Measurements from ENCODE around the gene ELMO3.

Gene ELMO3

GRCh38 chr16:67199808-67200198 lies 872 bp downstream of the ELMO3 start:
- DNase-seq: no peak

GRCh38 chr16:67200491-67200890 lies 1.6 kb downstream of the ELMO3 start:
- DNase-seq: no peak

DNA sequence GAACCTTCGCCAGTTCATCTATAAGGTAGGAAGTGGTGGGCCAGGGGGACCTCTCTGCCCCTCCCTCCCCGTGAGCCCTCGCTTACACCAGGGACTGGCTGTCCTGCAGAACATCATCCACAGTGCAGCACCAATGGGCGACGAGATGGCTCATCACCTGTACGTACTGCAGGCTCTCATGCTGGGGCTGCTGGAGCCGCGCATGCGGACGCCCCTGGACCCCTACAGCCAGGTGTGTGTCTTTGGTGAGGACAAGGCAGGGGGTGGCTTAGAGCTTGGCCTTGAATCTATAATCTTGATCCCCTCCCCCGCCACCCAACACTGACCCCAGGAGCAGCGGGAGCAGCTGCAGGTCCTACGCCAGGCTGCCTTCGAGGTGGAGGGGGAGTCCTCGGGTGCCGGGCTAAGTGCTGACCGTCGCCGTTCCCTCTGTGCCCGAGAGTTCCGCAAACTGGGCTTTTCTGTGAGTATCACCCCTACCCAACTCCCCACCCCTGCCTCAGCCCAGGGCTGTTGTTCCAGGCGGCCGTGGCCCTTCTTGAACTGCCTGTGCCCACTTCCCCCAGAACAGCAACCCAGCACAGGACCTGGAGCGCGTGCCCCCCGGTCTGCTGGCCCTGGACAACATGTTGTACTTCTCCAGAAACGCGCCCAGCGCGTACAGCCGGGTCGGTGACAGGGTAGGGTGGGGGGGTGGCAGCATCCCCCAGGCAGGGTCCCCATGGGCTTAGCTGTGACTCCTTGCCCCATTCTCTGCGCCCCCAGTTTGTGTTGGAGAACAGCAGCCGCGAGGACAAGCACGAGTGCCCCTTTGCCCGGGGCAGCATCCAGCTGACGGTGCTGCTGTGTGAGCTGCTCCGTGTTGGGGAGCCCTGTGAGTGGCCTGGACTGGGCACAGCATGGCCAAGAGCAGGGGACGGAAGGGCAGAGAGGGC lies 2.7 kb downstream of the ELMO3 start:
- DNase-seq: no peak

- DNase-seq: no peak
These were observed 3.5 kb downstream of the ELMO3 start for GRCh38 chr16:67202426-67202825.

GRCh38 chr16:67202956-67203493 lies 4.1 kb downstream of the ELMO3 start:
- DNase-seq: no peak

DNA sequence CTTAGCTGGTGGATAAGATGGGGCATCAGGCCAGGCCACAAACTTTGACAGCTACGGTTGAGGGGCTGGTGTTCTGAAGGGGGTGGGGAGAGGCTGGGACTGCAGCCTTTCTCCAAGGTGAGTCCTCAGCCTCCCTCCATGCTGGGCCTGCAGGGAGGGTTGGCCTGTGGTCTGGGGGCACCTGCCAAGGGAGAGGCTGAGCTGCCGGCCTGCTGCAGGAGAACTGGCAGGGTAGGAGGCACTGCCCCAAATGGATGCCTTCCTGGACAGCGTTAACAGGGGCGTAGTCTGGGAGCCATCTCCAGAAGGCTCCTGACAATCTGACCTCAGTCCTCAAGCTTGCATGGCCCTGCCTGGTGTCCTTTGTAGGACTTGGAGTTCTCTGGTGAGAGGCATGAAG lies 5.1 kb downstream of the ELMO3 start:
- no peak for DNase-seq

DNA sequence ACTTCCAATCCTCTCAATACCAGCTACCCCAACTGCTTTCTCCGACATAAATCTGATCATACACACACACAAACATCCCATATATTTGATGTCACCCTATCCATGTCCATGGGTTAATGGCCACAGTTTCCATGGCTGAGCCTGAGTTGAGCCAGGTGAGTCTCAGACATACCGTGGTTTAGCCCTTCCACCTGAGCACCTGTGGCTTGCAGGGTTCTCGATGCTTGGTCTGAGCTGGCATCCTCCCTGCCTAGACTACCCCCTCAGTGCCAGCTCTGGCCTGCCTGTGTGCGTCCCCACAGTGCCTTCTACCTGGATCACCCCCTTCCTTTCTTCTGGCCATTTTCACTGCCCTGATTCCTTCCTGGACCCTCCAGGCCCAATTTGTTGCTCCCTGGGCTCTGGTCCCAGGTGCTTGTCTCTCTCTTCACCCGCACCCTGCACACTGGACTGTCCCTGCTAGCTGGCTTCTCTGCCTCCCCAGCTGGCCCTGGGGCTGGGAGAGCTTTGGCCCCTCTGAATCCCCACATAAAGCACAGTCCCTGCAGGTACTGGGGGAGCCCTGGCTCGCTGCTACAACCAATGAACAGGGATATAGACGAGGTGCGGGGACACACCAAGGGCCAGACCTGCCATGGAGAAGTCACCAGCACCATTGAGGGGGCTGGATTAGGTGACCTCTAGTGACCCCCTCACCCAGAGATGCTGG lies 7.4 kb downstream of the ELMO3 start:
- no peak for DNase-seq

GRCh38 chr16:67206838-67207248 lies 7.9 kb downstream of the ELMO3 start:
- DNase-seq: no peak

- no peak for DNase-seq
These were observed 8.5 kb downstream of the ELMO3 start for GRCh38 chr16:67207249-67208091.

GRCh38 chr16:67208154-67208896 lies 9.4 kb downstream of the ELMO3 start:
- no peak for DNase-seq

GRCh38 chr16:67209565-67209964 lies 10.6 kb downstream of the ELMO3 start:
- no peak for DNase-seq

DNA sequence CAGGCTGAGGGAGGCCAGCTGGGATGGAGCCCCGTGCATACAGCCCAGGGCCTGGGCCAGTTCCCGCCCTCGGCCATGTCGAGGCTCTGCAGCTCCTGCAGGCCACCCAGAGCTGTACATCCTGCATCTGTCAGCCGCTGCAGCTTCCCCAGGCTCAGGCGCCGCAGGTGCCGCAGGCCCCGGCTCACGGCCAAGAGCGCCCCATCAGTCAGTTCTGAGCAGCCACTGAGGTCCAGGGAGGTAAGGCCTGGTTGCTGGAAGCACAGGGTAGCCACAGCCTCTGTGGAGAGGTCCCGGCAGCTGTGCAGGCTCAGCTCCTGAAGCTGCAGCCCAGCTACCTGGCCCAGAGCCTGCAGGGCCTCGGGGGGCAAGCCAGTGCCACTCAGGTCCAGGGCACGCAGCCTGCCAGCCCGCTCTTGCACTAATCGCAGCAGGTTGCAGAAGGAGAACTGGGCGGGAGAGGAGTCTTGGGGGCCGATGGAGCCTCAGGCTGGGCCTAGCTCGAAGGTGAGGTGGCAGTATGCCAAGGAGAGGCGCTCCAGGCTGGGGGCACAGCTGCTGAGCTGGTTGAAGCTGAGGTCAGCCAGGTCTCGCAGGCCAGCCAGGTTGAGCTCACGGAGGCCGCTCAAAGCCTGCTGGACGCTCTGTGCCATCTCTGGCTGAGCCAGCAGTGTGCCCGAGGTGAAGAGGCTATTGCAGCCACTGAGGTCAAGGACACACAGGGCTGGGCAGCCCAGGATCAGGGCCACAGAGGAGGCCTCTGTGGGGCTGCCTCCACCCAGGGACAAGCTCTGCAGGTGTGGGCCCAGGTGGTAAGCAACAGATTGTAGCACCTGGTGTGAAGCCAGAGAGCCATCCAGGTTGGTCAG lies 11.4 kb downstream of the ELMO3 start:
- DNase-seq: no peak

DNA sequence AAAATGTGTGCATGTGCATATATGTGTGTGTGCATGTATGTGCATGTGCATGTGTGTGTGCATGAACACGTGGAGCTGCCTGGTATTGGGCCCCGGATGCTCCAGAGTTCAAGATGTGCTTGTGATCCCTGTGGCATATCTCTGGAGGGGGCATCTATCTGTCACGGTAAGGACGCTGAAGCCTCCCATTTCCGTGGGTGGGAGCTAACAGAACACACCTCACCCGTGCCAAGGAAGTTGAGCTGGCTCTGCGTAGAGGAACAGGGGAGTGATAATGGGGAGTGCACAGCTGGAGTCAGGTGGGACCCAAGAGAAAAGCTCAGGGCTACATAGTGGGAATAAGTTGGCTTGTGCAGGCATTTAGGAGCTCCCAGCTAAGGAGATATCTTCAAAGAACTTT lies 12.7 kb downstream of the ELMO3 start:
- DNase-seq: no peak

DNA sequence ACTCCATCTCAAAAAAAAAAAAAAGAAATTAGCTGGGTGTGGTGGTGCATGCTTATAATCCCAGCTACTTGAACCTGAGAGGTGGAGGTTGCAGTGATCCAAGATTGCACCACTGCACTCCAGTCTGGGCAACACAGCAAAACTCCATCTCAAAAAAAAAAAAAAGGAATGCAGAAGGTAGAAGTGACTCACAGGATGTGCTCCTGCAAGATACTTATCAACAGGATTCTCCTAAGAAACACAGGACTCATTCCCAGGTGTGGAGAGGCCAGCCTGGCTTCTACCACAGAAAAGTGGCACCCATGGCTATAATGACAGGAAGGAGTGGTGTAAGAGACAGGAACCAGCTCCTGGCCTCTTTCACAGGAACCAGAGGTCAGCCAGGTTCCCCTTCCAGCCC lies 13.8 kb downstream of the ELMO3 start:
- no peak for DNase-seq

- DNase-seq: no peak
These were observed 14.5 kb downstream of the ELMO3 start for GRCh38 chr16:67213197-67214019.

- DNase-seq: no peak
These were observed 16.8 kb downstream of the ELMO3 start for GRCh38 chr16:67215706-67216105.

- peak; percentile 95 for DNase-seq
These were observed 17.9 kb downstream of the ELMO3 start for GRCh38 chr16:67216612-67217490.

GRCh38 chr16:67223992-67224391 lies 25.1 kb downstream of the ELMO3 start:
- DNase-seq: no peak

- no peak for DNase-seq
These were observed 27.4 kb downstream of the ELMO3 start for GRCh38 chr16:67226295-67226803.

Measured in hematopoietic multipotent progenitor cell treated with erythropoietin and hydrocortisone succinate and interleukin-3 and kit ligand, for 4 days (in vitro differentiated cells).